ENCODE measurements around the gene ARID4A.
"Not testable (repeated sequence)": the region's sequence is repeated elsewhere in the genome, so short reads cannot be mapped to it uniquely, and the experiment has no call there.

ARID4A gene, protein sequence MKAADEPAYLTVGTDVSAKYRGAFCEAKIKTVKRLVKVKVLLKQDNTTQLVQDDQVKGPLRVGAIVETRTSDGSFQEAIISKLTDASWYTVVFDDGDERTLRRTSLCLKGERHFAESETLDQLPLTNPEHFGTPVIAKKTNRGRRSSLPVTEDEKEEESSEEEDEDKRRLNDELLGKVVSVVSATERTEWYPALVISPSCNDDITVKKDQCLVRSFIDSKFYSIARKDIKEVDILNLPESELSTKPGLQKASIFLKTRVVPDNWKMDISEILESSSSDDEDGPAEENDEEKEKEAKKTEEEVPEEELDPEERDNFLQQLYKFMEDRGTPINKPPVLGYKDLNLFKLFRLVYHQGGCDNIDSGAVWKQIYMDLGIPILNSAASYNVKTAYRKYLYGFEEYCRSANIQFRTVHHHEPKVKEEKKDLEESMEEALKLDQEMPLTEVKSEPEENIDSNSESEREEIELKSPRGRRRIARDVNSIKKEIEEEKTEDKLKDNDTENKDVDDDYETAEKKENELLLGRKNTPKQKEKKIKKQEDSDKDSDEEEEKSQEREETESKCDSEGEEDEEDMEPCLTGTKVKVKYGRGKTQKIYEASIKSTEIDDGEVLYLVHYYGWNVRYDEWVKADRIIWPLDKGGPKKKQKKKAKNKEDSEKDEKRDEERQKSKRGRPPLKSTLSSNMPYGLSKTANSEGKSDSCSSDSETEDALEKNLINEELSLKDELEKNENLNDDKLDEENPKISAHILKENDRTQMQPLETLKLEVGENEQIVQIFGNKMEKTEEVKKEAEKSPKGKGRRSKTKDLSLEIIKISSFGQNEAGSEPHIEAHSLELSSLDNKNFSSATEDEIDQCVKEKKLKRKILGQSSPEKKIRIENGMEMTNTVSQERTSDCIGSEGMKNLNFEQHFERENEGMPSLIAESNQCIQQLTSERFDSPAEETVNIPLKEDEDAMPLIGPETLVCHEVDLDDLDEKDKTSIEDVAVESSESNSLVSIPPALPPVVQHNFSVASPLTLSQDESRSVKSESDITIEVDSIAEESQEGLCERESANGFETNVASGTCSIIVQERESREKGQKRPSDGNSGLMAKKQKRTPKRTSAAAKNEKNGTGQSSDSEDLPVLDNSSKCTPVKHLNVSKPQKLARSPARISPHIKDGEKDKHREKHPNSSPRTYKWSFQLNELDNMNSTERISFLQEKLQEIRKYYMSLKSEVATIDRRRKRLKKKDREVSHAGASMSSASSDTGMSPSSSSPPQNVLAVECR

DNA sequence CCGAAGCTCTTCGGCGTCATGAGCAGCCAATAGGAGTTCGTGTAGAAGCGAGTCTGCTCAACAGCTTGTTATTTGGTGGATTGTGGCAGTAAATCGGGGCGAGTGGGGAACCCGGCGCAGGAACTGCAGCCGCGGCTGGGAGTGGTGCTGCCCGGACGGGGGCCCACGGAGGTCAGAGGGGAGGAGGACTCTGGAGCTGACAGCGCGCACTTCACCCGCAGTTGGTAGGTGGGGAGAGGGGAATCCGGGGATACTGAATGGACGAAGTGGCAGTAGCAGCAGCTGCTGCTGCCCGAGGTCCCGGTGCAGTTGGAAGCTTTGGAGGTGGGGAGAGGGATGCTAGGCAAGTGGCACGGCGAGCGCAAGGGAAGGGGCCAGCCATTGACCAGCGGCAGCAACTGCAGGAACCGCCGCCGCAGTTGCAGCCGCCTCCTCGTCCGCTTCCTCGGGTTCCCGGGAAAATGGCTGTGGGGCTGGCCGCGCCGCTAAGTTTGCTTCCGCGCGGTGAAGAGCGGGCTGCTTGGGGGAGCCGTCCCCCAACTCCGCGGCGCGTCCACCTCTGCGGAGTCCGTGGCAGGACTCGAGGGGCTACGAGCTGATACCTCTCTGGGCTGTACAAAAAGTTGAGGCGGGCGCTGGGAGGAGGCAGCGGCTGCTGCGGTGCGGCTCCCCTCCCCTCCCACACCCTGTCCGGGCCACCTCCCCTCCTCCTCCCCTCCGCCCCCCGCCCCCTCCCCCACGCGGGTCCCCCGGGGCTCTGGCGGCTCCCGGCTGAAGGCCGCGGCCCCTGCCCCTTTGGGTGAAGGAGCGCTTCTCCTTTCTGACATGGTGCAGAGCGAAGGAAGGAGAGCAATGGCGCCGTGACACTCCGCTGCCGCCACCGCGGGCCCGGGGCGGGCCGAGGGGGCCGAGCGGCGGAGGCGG, at the start of gene ARID4A:
ARID4A (plus strand) TSS at position 79 of the 924 bp plus-strand sequence. CDS start 1,300 bp downstream, outside the sequence.
- in situ Hi-C loops (cut with MboI; ENCODE audit: low sequenced_read_pairs) = no loop called here

DNA sequence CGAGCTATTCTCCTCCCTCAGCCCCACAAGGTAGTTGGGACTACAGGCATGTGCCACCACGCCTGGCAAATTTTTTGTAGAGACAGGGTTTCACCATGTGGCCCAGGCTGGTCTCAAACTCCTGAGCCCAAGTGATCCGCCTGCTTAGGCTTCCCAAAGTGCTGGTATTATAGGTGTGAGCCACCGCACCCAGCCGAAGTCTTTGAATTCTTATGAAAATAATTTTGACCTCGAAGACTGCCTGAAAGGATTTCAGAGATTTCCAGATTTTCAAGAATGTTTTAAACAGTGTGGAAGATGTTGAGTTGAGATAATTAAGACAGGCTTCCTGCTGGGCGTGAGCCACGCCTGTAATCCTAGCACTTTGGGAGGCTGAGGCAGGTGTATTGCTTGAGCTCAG, 48.7 kb upstream of the ARID4A start:
- in situ Hi-C loops (cut with MboI; ENCODE audit: low sequenced_read_pairs) = no loop called here

DNA sequence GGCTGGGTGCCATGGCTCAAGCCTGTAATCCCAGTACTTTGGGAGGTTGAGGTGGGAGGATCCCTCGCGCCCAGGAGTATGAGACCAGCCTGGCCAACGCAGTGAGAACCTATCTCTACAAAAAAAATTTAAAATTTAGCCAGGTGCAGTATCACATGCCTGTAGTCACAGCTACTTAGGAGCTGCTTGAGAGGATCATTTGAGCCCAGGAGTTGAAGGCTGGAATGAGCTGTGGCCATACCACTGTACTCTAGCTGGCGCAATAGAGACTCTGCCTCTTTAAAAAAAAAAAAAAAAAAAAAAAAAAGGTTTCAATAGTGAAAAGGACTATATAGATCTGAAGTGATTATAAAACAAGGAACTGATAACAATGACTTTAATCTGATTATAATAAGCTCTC, 40.2 kb upstream of the ARID4A start:
- in situ Hi-C loops (cut with MboI; ENCODE audit: low sequenced_read_pairs) = no loop called here

DNA sequence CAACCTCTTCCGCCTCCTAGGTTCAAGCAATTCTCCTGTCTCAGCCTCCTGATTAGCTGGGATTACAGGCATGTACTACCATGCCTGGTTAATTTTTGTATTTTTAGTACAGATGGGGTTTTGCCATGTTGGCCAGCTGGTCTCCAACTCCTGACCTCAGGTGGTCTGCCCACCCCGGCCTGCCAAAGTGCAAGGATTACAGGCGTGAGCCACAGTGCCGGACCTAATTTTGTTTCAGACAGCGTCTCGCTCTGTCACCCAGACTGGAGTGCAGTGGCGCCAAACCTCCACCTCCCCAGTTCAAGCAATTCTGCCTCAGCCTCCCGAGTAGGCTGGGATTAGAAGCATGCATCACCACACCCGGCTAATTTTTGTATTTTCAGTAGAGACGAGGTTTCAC, 36.4 kb upstream of the ARID4A start:
- in situ Hi-C loops (cut with MboI; ENCODE audit: low sequenced_read_pairs) = not testable (repeated sequence)

DNA sequence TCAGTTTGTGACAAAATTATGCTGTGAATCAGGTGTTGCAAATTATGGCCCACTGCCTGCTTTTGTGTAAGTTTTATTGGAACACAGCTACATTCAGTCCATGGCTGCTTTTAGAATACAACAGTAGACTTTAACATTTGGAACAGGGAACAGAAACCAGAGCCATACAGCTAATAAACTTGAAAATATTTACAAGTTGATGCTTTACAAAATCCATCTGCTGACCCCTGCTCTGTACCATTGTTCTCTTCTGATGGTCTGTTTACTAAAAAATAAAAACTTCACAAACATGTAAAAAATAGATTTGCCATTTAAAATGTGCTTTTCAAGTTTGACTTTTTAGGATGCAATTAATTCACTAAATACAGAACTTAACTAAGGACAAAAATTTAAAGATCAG, 33.0 kb upstream of the ARID4A start:
- in situ Hi-C loops (cut with MboI; ENCODE audit: low sequenced_read_pairs) = no loop called here

DNA sequence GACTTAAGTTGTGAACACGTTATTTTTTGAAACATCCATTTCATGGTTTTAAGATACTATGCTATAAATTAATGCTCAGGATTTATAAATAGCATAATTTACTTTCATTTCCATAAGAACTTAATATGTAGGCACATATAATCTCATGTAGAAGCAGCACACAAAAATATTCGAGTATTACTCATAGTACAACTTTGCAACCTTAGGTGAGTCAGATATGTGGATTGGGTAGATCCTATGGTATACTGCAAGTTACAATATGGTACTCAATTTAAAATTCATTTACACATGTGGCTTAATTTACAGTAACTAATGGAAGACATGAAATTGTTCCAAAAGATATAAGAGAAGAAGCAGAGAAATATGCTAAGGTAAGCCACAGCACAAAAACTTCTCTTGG, 27.7 kb upstream of the ARID4A start:
- in situ Hi-C loops (cut with MboI; ENCODE audit: low sequenced_read_pairs) = no loop called here

DNA sequence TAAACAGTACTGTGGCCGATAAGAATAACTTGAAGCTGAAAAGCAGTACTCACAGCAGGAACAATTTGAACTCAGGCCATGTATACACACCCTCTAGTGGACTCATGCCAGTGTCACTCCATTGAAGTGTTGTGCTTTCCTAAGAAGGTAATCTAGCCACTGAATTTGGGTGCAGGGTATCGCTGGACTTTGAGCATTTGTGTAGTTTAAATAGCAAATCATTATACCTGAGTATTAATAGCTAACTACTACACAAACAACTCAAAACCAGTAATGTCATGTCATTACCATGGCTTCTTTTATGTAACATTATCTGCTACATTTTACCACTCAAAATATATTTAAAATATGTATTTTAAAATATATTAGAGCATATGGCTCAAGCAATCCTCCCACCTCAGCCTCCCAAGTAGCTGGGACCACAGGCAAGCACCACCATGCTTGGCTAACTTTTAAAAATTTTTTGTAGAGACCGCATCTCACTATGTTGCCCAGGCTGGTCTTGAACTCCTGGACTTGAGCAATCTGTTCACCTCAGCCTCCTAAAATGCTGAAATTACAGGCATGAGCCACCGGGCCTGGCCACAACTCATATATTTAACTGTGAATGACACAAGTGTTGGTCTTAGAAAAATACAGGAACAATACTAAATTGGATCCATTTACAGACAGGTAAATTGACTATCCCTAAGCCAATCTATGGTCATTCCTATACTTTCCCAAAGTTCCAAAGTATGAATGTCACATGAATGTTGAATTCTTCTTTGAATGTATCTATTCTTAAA, 25.6 kb upstream of the ARID4A start:
- in situ Hi-C loops (cut with MboI; ENCODE audit: low sequenced_read_pairs) = no loop called here

DNA sequence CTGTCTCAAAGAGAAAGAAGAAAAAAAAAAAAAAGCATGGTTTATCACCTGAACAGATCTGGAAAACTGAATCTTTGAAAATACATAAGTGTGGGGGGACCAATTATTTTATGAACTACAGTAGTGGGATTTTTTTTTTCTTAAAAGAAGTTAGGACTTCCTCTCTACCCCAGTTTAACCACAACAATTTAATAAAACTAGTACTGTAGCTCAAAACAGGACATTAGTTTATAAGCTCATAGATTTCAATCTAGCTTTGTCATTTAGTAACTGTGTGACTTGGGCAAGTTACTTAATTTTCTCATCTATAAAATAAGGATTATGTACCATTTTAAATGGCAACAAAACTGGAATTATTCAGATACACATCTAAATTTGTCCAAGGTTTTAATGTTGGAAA, 23.5 kb upstream of the ARID4A start:
- in situ Hi-C loops (cut with MboI; ENCODE audit: low sequenced_read_pairs) = no loop called here

DNA sequence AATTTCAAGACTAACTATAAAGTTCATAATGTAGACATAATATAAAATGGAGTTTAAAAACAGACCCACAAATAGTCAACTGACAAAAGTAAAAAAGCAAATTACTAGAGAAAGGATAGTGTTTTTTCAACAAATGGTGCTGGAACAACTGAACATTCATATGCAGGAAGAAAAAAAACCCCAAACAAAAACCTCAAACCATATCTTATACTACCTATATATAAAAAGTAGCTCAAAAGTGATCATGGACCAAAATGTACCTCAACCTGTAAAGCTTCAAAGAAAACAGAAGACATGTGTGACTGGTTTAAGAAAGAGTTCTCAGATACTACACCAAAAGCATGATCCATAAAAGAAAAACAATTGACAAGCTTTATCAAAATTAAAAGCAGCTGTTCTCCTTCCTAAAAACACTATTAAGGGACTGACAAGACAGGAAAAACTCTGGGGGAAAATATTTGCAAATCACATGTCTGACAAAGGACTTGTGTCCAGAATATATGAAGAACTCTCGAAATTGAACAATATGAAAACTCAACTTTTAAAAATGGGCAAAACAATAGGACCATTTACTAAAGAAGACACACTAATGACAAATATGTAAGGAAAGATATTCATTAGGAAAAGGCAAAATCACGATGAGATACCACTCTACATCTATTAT, 22.7 kb upstream of the ARID4A start:
- in situ Hi-C loops (cut with MboI; ENCODE audit: low sequenced_read_pairs) = no loop called here

DNA sequence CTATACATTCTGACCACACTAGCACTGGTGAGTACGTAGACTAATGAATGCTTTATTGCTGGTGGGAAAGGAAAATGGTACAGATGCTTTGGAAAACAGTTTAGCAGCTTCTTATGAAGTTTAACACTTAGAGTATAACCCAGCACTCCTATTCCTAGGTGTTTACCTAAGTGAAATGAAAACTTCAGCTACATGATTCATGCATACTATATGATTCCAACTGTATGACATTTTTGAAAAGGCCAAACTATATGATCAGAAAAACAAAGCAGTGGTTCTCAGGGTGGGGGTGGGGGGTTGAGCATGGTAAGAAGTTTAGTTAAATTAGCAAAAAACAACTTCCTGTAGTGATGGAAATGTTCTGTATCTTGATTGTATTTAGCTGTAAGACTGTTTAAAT, 22.1 kb upstream of the ARID4A start:
- in situ Hi-C loops (cut with MboI; ENCODE audit: low sequenced_read_pairs) = no loop called here

DNA sequence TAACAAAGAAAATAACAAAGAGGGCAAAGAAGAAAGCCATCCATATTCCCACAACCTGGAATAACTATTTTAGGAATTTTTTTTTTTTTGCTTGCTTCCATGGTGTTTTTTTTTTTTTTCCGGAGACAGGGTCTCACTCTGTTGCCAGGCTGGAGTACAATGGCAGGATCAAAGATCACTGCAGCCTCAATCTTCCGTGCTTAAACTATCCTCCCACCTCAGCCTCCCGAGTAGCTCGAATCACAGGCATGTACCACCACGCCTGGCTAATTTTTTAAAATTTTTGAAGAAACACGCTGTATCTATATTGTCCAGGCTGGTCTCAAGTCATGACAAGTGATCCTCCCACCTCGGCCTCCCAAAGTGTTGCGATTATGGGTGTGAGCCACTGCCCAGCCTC, 20.2 kb upstream of the ARID4A start:
- in situ Hi-C loops (cut with MboI; ENCODE audit: low sequenced_read_pairs) = no loop called here

DNA sequence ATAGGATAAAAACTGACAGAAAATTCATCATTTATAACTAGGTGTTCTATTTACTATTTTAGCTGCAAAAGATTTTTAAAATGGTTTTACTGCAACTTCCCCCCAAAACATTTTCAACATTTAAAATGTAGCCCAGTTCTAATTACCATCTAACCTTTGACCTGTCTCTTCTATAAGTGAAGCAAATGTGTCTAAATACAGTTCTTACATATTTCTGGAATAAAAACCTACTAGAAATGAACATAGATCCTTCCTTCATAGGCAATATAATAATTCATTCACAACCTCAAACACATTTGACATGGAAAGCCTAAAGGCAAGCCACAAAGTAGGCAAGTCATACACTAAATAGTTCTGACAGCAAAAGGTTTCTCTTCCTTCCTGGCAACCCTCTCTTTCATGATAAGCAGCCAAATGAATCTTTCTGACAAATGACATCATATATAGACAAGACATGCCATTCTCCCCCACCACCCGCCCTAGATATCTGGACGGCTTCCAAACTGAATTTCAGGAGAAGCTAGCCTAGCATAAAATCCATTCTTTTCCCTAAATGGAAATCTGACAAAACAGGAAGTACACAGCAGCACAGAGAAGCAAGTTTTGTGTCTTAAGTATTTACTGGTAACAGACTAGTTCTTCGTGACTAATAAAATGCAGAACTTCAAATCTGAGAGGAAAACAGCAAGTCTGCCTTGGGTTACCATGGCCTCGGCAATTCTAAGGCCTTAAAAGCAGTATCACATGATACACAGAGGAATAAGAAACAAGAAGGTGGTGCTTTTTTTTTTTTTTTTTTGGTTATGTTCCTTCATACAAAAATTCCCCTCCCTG, 17.2 kb upstream of the ARID4A start:
- in situ Hi-C loops (cut with MboI; ENCODE audit: low sequenced_read_pairs) = no loop called here

DNA sequence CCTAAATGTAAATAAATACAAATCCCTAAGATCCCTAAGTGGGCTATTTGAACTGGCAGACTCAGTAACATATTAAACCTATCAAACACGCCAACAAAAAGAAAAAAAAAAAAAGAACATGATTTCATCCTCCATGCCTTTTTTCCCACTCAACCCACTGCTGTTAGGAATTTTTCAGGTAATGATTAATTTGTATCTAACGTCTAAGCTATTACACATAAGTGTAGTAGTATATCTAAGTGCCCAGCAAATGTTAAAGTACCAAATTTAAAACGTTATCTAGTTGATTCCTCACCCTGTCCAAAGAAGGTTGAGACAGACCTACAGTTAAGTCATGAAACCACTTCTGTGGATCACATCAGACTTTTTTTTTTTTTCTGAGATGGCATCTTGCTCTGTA, 16.4 kb upstream of the ARID4A start:
- in situ Hi-C loops (cut with MboI; ENCODE audit: low sequenced_read_pairs) = no loop called here

DNA sequence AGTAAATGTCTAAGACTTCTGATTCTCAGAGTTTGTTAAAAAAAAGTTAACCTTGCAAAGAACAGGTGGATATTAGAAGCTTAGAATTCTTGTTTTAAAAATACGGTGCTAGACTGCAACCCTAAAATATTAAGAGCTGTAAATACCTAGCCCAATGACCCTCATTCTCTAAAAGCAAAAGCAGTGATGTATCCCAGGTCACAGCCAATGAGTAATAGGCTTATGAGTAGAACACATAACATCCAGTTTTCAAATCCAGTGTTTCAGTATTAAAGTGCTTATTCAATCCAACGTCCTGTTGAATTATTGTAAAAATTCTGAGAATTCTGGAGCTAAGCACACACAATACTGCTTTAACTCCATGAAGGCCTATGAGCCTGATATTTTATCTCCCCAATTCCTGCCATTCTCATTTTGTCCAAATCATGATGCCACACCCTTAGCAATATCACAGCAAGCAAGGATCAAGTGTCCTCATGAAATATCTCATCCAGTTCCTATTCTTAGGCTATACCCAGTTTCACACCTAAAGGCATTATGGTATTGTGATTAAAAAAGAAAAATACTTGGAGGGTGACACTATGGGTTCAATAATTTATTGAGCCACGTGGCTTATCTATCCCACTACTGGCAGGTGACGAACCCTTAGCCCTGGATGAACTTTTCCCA, 15.3 kb upstream of the ARID4A start:
- in situ Hi-C loops (cut with MboI; ENCODE audit: low sequenced_read_pairs) = no loop called here

DNA sequence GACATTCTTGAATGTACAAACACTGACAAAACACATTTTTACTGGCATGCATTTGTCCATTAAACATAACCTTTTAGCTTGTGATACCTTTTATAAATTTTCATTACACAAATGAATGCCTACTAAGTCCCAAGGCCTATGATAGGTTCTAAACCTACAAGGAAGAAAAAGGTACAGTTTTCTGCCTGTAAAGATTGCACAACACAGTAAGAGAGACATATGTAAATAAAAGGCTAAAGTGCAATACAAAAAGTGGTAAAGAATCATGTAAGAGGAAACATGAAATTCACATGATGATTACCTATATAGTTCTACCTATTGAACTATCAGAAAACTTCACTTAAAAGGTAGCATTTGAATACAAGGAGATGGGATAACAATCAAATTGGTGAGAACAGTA, 14.6 kb upstream of the ARID4A start:
- in situ Hi-C loops (cut with MboI; ENCODE audit: low sequenced_read_pairs) = no loop called here

DNA sequence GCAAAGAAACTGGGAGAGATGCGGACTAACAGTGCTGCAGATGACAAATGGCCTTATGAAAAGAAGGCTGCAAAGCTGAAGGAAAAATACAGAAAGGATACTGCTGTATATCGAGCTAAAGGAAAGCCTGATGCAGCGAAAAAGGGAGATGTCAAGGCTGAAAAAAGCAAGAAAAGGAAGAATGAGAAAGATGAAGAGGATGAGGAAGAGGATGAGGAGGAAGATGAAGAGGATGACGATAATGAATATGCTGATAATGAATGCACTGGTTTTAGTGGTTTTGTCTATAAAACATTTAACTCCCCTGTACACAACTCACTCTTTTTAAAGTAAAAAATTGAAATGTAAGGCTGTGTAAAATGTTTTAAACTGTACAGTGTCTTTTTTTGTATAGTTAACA, 13.2 kb upstream of the ARID4A start:
- in situ Hi-C loops (cut with MboI; ENCODE audit: low sequenced_read_pairs) = no loop called here

DNA sequence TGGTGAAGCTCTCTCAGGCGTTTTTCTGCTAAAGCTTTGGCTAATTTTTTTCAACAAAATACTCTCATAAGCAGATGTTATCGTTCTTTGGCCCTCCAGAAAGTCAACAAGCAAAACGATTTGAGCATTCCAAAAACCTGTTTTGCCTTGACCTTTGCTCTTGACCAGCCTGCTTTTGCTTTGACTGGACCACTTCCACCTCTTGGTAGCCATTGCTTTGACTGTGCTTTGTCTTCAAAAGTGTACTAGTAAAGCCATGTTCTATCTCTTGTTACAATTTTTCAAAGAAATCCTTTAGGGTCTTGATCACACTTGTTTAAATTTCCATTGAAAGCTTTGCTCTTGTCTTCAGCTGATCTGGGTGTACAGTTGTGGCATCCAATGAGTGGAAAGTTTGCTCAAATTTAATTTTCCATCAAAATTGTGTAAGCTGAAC, 10.7 kb upstream of the ARID4A start:
- in situ Hi-C loops (cut with MboI; ENCODE audit: low sequenced_read_pairs) = no loop called here

All from hTERT RPE-1 (cell line).